GM12891 (cell line): ENCODE data around the gene YTHDF1.

Source experiments
- PAX5 ChIP-seq: IDR thresholded peaks from 2 replicates; pipeline ENCODE4 v1.6.1; 2011; ENCODE audit warnings: low read length, moderate library complexity, mild to moderate bottlenecking; ENCODE audit not compliant: insufficient read depth, severe bottlenecking
- POLR2A ChIP-seq: IDR thresholded peaks from 2 replicates; pipeline ENCODE4 v1.6.1; 2011; ENCODE audit warnings: low read depth, low read length, control low read depth
- POLR2AphosphoS5 ChIP-seq: IDR thresholded peaks from 2 replicates; pipeline ENCODE4 v1.6.1; 2011; ENCODE audit warnings: low read depth, low read length, control low read depth
- TAF1 ChIP-seq: IDR thresholded peaks from 2 replicates; pipeline ENCODE4 v1.6.1; 2011; ENCODE audit warnings: low read depth, low read length, control low read depth

GRCh38 chr20:63214514-63214913, 1.4 kb downstream of the YTHDF1 start:
- TF ChIP-seq POLR2A (no peak), POLR2AphosphoS5 (no peak), PAX5 (no peak), TAF1 (no peak)
